Measurements from ENCODE around the gene EPS15.

EPS15 gene

GRCh38 chr1:51359879-51360278 is 159.2 kb downstream of the EPS15 start:
- DNase-seq, result no peak

GRCh38 chr1:51355382-51355781 is 163.7 kb downstream of the EPS15 start:
- DNase-seq, result no peak

- DNase-seq, result no peak
Observed at GRCh38 chr1:51354416-51354815, 164.7 kb downstream of the EPS15 start.

GRCh38 chr1:51351907-51352306 is 167.2 kb downstream of the EPS15 start:
- DNase-seq, result no peak

GRCh38 chr1:51349862-51350261 is 169.2 kb downstream of the EPS15 start:
- no peak for DNase-seq

GRCh38 chr1:51348147-51348527 is 170.9 kb downstream of the EPS15 start:
- no peak for DNase-seq

GRCh38 chr1:51347398-51348146 is 171.5 kb downstream of the EPS15 start:
- DNase-seq, result no peak

- no peak for DNase-seq
Observed at GRCh38 chr1:51346086-51346942, 172.8 kb downstream of the EPS15 start.

- no peak for DNase-seq
Observed at GRCh38 chr1:51345300-51345687, 173.8 kb downstream of the EPS15 start.

- no peak for DNase-seq
Observed at GRCh38 chr1:51344602-51345299, 174.3 kb downstream of the EPS15 start.

GRCh38 chr1:51344276-51344601 is 174.8 kb downstream of the EPS15 start:
- DNase-seq, result no peak

- no peak for DNase-seq
Observed at GRCh38 chr1:51343624-51344023, 175.4 kb downstream of the EPS15 start.

- no peak for DNase-seq
Observed at GRCh38 chr1:51342591-51343206, 176.4 kb downstream of the EPS15 start.

- no peak for DNase-seq
Observed at GRCh38 chr1:51341876-51342496, 177.1 kb downstream of the EPS15 start.

- no peak for DNase-seq
Observed at GRCh38 chr1:51340380-51340779, 178.7 kb downstream of the EPS15 start.

- no peak for DNase-seq
Observed at GRCh38 chr1:51336711-51337110, 182.4 kb downstream of the EPS15 start.

GRCh38 chr1:51336004-51336403 is 183.1 kb downstream of the EPS15 start:
- no peak for DNase-seq

- DNase-seq, result no peak
Observed at GRCh38 chr1:51331206-51332100, 187.6 kb downstream of the EPS15 start.

GRCh38 chr1:51330331-51331201 is 188.5 kb downstream of the EPS15 start, which contains the start of gene TTC39A:
TSS of gene TTC39A (minus strand) at chr1:51330562. CDS start at chr1:51330477, 85 bp downstream.
- no peak for DNase-seq
